SK-N-MC (cell line): ENCODE results near the gene ERCC4.

Experiments used
- FOXP2 ChIP-seq: optimal IDR thresholded peaks from 2 replicates; pipeline ENCODE3; 2011; ENCODE audit warnings: mild to moderate bottlenecking, moderate library complexity; ENCODE audit not compliant: insufficient read depth; ENCODE audit errors: extremely low read length, control extremely low read depth
- POLR2AphosphoS5 ChIP-seq: IDR thresholded peaks from 2 replicates; pipeline ENCODE4 v1.6.1; 2012; ENCODE audit warnings: mild to moderate bottlenecking, low read depth, low read length, borderline replicate concordance

- TF ChIP-seq FOXP2 = no peak
- no peak for TF ChIP-seq POLR2AphosphoS5
These were observed 38.5 kb downstream of the ERCC4 start for GRCh38 chr16:13958474-13958873.
